HS-27A (cell line): ENCODE results near the gene REG4.
A peak's percentile ranks its signal among the peaks of the same experiment; 100 is the strongest.
"Not testable (repeated sequence)": the region's sequence is repeated elsewhere in the genome, so short reads cannot be mapped to it uniquely, and the experiment has no call there.

Experiments used
- DNase-seq: peaks from one replicate; pipeline ENCODE4 v3.0.0-alpha.2; 2012; ENCODE audit warnings: low read depth, missing footprints

The REG4 gene

DNA sequence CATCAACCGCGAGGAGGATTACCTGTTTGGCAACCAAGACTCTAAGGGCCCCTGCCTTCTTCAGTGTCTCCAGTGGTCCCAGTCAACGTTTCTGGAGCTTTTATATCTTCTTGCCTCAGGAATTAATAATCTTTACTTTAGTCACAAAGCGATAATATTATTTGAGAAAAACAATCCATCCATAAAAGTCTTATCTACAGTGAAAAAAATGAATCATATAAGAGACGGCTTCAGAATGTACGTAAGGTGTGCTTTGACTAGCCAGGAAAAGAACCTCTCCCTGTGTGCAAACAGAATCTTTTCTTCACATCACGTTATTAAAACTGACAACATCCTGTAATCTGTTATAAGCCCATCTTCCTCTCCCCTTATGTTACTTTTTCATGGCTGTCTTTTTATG, at the start of gene REG4:
Gene REG4, minus strand, starts transcription at position 74 of the 400 bp plus-strand sequence. CDS start 2,691 bp downstream, outside the sequence.
- DNase-seq = no peak

DNA sequence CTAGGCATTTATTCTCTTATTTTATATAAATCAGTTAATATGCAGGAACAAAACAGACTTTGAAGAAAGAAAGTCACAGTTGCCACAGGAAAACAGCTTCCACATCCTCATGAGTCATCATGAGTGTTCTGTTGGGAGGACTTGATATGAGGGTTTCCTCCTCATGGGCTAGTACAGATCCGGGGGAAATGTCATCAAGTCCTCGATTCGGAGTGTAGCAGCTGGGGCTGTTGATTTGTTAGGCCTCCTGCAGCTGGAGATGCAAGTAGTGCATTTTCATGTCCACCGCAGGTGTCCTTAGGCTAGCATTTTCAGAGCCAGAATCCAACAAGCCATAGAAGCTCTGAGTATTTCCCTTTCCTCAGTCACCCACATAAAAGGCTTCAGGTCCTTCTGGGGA, 48.4 kb upstream of the REG4 start:
- DNase-seq = peak; percentile 40

DNA sequence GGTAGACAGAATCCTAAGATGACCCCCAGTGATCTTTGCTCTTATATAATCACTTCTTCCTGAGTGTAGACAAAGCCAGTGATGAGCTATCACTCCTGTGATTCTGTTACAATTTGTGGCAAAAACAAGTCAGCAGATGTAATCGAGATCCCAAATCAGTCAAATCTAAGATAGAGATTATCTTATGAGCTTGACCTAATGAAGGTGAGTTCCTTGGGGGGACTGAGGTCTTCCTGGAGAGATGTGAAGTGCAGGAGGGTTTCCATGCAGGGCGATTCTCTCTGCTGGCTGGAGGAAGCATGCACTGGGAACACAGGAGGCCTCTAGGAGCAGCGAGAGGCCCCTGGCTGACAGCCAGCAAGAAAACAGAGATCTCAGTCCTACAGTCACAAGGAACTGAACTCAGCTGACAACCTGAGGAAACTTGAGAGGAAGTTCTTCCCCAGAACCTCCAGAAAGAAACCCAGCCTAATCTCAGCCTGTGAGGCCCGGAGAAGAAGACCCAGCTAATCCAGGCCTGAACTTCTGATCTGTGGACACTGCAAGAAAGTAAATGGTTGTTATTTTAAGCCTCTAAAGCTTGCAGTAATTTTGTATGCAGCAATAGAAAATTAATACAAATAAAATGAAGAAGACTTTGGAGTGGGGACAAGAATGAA, 47.4 kb upstream of the REG4 start:
- DNase-seq = not testable (repeated sequence)

DNA sequence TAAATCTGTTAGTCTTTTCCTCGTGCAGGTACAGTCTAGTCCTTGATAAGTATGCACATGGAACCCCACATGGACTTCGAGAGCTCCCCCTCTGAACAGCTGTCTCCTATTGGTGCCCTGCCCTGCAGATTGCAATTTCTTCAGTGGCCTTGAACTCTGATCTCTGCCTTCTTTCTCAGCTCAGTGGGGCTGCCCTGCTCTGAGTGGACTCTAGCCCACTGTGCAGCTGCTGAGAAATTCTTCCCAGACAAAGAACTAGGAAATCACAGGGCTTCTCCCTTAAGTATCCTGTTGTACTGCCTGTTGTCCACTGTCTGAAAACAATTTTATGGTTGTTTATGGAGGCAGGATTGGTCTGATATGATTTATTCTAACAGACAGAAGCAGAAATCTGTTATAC, 46.9 kb upstream of the REG4 start:
- DNase-seq = no peak

DNA sequence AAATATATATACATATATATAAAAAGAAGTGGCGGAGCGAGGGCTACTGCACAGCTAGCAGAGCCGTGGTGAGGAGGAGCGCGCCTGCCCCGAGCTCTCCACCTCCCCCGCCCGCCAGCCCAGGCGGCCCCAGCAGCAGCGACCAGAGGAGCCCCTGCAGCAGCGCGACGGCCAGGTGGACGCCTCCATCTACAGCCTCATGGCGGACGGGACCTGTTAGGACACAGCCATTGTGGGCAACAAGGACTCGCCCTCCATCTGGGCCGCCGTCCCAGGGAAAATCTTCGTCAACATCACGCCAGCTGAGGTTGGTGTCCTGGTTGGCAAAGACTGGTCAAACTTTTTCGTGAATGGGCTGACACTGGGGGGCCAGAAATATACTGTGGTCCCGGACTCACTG, 41.9 kb upstream of the REG4 start:
- DNase-seq = no peak

DNA sequence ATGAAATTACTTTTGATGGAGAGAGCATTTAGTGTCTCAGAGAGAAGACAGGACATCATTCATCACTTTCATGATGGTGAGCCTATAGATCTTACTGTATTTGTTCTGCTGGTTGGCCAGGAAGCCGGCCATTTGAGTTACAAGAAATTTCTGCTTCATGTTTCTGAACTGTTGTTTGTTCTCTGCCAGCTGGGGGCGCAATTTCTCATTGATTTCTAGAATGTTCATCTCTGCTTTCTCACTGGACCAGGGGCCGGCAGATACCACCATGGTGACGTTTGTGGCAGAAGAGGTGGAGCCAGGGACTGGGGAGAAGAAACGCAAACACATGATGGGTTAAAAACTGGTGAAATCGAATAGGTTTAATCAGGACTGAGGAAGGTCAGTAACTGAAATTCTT, 32.9 kb upstream of the REG4 start:
- DNase-seq = not testable (repeated sequence)

DNA sequence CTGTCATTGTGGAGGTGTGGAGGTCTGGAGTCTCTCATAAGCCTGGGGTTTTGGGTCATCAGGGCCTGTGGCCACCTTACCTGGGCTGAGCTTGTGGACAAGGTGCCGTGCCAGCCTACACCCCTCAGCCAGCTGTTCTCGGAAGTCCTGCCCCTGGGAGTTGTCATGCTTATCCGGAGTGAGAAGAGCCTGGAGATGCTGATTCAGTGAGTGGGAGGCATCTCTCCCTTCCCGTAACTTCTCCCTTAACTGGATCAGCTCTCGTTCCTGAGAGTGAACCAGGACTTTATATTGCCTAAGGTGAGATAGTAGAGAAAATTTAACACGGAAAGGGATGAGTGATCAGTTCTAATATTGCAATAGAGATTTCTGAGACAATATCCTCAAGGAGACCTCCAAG, 30.0 kb upstream of the REG4 start:
- DNase-seq = no peak

DNA sequence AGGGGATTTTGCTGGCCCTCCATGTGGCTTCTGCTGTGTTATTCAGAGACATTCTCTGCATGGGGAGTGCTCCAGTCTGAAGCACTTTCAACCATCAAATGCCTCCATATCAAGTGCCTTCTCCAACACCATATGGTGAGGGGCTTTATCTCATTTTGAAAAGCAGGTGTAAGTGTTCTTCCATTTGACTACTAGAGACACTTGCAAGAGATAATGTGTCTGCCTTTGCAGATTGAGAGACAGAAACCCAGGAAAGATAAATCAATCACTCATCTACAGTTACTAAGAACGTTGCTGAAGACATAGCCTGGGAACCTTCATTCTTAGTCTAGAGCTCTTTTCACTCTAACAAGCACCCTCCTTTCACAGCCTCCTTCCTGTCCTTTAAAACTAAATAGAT, 29.5 kb upstream of the REG4 start:
- no peak for DNase-seq

DNA sequence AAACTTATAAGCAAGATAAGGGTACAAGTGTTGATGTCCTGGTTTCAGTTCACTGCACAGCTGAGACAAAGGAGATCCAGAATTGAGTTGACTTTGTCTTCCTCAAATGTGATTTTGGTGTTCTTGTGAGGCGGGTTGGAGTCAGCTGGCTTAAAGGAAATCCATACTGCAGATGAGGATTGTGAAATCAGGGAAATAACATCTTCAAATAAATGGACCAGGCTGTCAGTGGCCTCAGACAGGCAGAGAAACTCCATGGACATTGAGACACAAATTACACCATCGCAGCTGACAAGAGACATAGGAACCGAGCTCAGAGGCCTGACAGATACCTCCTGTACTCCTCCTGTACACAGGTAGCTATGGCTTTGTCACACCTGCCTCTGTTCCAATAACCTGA, 27.0 kb upstream of the REG4 start:
- no peak for DNase-seq

DNA sequence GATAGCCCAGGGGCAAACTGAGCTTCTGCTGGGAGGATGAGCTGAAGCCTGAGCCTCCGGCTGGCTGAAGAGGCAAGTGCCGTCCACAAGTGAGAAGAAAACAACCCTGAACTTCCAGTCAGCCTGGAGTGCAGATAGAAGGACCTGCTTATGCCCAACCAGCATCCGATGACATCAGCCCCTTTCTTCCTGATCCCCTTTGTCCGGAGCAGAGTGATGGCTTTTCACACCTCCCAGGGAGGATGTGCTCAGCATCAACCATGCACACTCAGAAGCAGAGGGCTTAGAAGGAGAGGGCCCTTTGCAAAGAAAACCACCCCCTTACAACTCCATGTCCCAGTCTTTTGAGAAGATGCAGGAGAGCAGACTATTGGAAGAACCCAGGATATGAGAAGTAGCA, 23.7 kb upstream of the REG4 start:
- DNase-seq = no peak

DNA sequence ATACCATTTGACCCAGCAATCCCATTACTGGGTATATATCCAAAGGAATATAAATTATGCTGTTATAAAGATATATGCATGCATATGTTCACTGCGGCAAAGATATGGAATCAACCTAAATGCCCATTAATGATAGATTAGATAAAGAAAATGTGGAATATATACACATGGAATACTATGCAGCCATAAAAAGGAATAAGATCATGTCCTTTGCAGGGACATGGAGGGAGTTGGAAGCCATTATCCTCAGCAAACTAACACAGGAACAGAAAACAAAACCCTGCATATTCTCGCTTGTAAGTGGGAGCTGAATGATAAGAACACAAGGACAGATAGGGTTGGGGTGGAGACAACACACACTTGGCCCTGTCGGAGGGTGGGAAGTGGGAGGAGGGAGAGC, 19.8 kb upstream of the REG4 start:
- no peak for DNase-seq

DNA sequence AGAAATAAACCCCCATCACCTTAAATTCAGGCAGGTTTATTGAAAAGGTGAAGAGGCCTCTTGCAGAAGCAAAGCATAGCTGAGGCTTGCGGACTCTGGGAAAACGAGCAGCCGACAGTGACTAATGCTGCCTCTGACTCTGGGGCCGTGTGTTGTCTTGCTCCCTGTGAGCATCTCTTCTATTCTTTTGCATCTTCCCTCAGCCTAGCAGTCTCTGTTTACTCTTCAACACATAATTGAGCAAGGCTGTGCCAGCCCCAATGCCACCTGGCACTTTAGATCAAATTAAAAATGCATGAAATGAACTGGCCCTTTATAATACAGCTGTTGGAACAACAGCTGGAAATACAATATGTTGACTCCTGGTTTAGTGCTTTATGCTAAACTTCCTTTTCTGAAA, 18.4 kb upstream of the REG4 start:
- DNase-seq = no peak

DNA sequence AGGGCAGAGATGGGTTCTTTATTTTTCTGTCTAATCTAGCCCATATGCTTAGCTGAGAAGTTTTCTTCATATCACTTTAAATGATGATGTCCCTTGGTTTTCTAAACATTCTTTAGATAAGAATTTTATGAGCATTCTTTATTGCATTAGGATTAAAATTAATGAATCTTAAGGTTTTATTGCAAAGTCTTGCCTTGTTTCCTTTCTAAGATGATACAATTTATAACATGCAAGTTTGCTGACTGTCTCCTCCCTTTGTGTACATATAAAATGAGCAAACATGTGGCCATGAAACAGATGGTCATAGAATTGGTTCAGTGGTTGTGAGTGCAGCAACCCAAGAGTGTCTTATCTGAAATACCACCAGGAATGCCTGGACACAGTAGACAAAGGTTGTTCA, 17.7 kb upstream of the REG4 start:
- not testable (repeated sequence) for DNase-seq

DNA sequence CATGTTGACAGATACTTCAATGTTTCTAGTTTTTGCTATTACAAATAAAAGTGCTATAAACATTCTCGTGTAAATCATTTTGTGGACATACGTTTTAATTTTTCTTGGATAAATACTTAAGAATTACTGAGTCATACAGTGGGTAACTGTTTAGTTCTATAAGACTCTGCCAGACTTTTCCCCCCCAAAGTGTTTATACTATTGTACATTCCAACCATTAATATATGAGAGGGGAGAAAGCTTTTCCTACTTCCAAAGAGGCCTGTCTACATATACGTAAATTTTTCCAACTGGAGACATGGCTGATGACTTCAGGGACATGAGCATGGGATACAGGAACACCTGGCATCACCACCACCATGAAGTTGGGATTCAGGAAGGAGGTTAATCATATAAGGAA, 17.0 kb upstream of the REG4 start:
- DNase-seq = no peak

DNA sequence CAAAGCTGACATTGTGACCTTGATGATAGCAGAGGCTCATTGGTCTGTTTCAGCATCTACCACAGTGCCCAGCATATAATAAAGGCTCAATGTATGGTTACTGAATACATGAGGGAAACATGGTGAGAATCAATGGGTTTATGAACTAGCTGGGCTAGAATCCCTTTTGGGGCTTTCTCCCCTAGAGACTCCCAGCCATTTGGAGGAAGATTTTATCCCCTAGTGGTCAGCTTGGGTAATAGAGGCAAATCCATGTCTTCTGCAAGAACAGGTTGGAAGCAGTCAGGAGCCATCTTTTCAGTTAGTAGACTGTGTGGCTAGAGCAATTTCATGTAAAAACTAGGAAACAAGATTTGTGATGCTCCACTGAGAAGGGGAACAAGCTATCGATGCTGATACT, 15.8 kb upstream of the REG4 start:
- no peak for DNase-seq

DNA sequence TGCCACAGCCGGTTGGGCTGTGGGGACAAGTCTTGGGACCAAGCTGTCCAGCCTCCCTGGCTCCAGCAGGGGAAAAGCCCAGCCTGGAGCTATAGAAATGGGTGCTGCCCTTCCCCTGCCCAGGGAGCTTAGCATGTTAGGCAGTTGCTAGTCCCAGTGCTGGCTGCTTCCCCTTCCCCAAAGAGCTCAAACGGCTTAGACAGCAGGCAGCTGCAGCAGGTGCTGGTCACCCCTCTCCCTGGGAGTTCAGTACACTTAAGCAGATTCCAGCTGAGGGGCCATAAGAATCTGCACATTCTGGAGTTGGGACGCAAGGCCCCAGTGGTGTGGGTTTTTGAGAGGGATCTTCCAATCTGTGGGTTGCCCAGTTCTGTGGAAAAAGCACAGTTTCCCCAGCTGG, 11.1 kb upstream of the REG4 start:
- no peak for DNase-seq

DNA sequence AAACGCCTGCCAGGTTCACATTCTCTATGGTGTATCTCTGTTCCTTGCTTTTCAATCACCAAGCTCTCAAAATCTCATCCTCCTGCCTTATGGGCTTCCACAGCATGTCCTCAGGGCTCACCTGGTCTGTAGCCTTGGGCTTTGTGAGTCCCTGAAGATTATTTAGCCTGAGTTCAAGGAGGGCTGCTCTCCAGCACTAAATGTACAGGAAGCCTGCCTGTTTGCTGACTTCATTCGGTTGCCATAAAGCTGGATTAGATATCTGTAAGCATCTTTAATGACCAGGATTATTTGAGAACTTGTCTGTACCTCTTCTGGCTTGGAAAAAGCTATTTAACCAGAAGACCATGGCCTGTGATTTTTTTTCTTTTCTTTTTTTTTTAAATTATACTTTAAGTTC, 6.9 kb upstream of the REG4 start:
- no peak for DNase-seq

DNA sequence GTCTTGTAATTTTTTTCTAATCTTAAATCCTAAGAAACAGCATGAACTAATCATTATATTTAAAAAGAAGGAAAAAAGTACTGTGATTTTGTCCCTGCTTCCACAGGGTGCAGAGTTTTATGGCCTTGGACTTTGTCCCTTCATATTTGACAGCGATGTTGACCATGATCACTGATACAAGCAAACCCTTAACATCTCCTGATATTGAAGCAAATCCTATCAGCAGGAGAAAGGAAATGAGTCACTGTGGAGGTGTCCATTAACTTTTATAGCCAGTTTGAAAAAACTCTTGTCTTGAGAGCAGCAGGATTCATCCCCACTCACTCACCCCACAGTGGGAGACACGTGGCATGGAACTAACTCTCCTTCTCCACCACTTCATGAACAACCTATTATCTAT, 5.1 kb upstream of the REG4 start:
- no peak for DNase-seq

DNA sequence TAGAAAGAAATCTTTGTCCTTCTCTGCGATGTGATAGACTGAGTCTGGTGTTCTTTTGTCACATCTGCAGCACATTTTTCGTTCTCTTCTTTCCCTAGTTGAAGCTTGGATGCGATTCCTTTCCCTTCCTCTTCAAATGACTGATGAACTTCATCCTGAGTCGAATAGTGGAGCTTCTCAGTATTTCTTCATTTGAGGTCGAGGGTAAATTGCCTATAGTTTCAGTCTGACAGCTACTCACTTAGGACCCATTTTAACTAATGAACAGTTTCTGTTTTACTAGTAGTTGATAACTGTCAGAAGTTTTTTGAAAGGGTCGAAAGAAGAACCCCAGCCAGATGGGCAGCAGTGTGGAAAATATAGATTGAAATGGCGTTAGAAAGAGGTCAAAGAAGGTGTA, 4.7 kb upstream of the REG4 start:
- DNase-seq = no peak

DNA sequence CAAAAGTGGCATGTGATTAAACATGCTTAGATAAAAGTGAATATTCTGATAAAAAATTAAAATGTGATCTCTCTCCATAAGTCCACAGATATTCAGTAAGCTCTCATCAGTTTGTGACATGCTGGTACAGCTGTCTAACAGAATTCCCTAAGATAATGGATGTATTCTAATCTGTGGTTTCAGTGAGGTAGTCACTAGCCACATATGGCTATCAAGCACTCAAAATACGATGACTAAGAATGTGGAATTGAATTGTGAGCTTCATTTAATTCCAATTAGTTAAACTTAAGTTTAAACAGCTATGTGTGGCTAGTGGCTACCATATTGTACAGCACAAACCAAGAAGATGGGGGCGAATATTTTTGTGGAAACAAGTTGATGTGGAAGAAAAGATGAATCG, 4.1 kb upstream of the REG4 start:
- DNase-seq = no peak

DNA sequence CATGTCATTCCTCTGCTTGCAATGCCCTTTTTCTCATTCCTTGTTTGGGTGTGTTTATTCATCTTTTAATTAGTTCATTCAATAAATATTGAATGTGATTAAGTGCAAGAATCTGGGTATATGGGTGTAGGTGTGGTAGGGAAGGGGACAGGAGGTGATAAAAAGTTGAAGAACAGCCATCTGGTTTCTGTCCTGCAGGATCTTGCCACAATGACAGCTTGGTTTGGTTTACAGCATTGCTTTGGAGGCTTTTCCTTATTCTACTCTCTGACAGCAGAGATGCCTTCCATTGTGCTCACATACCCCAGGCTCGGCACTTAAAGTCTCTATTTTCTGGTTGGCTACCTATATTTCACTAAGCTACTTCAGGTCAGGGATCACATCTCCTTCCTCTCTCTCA, 3.0 kb upstream of the REG4 start:
- DNase-seq = no peak

DNA sequence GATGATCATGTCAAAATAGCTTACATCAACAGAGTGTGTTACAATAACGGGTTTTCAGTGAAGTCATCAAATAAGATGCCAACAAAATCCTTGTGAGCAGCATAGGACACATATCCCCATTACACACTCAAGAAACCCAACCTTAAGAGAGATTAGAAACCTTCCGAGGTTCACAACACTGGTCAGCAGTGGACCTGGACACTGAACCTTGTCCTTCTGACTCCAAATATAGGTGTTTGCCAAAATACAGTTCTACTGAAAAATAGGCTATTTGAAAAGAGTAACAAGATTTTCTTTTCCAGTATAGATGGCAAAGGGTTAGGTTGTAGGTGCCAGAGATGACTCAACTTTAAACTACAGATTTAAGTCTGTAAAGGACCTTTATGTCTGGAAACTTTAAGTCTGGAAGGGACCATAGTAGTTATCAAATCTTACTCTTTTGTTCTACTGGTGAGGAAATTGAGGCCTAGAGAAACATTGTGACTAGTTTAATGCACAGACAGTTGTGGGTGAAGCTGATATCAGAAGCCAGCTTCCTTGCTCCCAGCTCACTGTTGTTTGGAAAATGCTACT, 811 bp upstream of the REG4 start:
- DNase-seq = no peak

DNA sequence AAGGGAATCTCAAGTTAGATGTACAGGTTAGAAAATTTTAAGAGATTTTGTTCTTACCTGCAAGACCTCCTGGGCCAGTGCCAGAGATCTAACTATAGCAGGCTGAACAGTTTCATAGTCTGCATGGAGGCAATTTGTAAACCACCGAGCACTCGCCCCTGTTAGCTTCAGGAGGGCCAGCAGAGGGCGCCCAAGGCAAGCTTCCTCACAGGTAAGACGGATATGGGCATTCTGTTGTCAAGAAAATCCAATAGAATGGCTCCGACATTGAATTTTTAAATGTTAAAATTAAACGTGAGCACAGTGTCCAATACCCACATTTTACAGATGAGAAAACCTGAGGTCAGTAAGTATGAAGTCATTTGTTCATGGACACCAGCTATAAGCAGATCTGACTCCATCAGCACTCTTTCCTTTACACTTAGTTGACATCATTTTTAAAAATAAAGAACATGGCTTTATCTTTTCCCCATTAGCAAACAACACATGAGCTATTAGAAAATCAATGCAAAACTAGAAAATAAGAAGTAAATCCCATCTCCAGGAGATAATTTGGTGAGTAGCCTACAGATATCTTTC, 2.2 kb downstream of the REG4 start:
- DNase-seq = peak; percentile 31

DNA sequence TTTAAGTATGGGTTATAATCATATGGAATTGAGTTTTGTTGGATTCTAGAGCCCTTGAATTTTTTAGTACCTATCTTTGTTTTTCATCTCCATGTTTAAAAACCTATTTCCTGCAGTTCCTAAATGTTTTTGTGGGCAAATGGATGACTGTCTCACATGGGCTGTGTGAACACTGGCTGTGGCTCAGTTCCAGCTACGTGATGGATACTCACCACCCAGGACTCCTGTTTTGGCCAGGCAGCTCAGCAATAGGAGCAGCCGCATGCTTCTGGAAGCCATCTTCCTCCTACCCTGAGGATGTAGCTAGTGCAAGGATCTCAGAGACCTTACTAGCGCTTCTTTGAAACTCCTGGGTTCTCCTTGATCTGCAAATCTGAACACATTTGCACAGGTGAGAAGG, 2.8 kb downstream of the REG4 start:
- no peak for DNase-seq
